Heart left ventricle (tissue), 13 donors: Measurements from ENCODE around the gene SPARC.

Experiments used
- POLR2A ChIP-seq, 2 donors: fragments of 450-650 bp; IDR thresholded peaks; one replicate each; pipeline ENCODE4 v1.6.1; 2017; ENCODE audit warnings: antibody characterized with exemption in 2 of 2, mild to moderate bottlenecking in 2 of 2, moderate library complexity in 2 of 2
- TF ChIP-seq, protein P1 (sequence below), 12 donors: fragments of 200-600 bp; sonication (generic) in 4 of 12; IDR thresholded peaks; one replicate each; pipeline versions ENCODE4 v1.5.0 to v1.8.0; 2018 to 2022; ENCODE audit warnings: antibody characterized with exemption in 12 of 12, mild to moderate bottlenecking in 5 of 12
- donor health status: ischemic (EF 13 %, LVEDD 7.1; RV severe dilation, severe dysfunction).
- donor health status: DM: no; HTN: yes; CAD: no.
- donor health status: DM: no; HTN: no; CAD: no.
- donor health status: ischemic (EF 25% LVEDD 6.9; RV normal size, moderate dysfunction).
- donor health status: ischemic (EF 25% LVEDD 5.7; RV mildly dilated, moderate dysfunction).
- donor health status: ischemic (EF 35%, LVEDD 5.7; RV mildly dilated, moderate dysfunction).
- donor health status: nonischemic (EF 11% LVEDD 7.7; RV severe dilation, severe dysfunction).
- donor health status: DM: yes; HTN: yes; CAD: no.
- donor health status: PGD.
- donor health status: ischemic (EF 29% LVEDD 5.4; RV normal size, mild dysfunction).
- donor health status: nonischemic (EF 23%, LVEDD 6.1; RV moderate dilation, normal function).

DNA sequence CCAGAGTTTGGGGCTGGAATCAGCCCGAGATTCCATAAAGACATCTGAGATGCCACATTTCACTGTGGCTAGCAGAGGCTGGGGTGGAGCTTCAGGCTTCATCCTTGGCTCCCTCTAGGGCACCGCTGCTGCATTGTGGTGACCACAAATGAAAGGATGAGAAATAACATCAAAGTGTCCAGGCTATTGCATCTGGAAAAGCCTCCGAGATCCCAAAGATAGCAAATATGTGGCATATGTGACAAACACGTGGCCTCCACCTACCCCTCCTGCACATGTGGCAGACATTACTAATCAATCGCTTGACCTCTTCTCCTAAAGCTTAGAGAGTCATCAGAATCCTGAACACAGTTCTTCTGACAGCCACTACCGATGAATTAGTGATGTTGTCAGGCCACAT is 4.5 kb downstream of the SPARC start:
- TF ChIP-seq, protein P1, sequence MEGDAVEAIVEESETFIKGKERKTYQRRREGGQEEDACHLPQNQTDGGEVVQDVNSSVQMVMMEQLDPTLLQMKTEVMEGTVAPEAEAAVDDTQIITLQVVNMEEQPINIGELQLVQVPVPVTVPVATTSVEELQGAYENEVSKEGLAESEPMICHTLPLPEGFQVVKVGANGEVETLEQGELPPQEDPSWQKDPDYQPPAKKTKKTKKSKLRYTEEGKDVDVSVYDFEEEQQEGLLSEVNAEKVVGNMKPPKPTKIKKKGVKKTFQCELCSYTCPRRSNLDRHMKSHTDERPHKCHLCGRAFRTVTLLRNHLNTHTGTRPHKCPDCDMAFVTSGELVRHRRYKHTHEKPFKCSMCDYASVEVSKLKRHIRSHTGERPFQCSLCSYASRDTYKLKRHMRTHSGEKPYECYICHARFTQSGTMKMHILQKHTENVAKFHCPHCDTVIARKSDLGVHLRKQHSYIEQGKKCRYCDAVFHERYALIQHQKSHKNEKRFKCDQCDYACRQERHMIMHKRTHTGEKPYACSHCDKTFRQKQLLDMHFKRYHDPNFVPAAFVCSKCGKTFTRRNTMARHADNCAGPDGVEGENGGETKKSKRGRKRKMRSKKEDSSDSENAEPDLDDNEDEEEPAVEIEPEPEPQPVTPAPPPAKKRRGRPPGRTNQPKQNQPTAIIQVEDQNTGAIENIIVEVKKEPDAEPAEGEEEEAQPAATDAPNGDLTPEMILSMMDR (IDR thresholded peaks at IDR 0.05) = peak in 2 of 12 donors; percentile 4 to 5
- no peak for TF ChIP-seq POLR2A (IDR thresholded peaks at IDR 0.05)
